ENCODE results near the gene CEP89. TPM values are rescaled to one million over a fixed set of nuclear protein-coding genes. Genes with fewer than 3 reads are reported as not detected.
"Not testable (repeated sequence)": the region's sequence is repeated elsewhere in the genome, so short reads cannot be mapped to it uniquely, and the experiment has no call there.

The CEP89 gene
- 24.7 TPM for polyA plus RNA-seq (2013, experiment 1 of 2; ENCODE audit: insufficient read length)
- 23.2 TPM for polyA plus RNA-seq (2013, experiment 2 of 2; ENCODE audit: insufficient read length)

- peak; percentile 99 for DNase-seq
Measured at GRCh38 chr19:32971715-32972540, at the start of gene CEP89, which contains the start of gene FAAP24. Gene CEP89 (minus strand): TSS chr19:32971958. CDS start chr19:32971874, 84 bp downstream. Gene FAAP24 (plus strand): TSS chr19:32972242. CDS start chr19:32973197, 955 bp downstream.

GRCh38 chr19:33010891-33011290 is 39.1 kb upstream of the CEP89 start:
- DNase-seq = not testable (repeated sequence)

- DNase-seq = no peak
Measured at GRCh38 chr19:33008738-33009137, 37.0 kb upstream of the CEP89 start.

GRCh38 chr19:33005440-33005839 is 33.7 kb upstream of the CEP89 start:
- no peak for DNase-seq

- DNase-seq = not testable (repeated sequence)
Measured at GRCh38 chr19:33003424-33004024, 31.8 kb upstream of the CEP89 start.

- DNase-seq = not testable (repeated sequence)
Measured at GRCh38 chr19:33002126-33002865, 30.5 kb upstream of the CEP89 start.

- DNase-seq = no peak
Measured at GRCh38 chr19:33000910-33001309, 29.2 kb upstream of the CEP89 start.

GRCh38 chr19:33000510-33000909 is 28.8 kb upstream of the CEP89 start:
- no peak for DNase-seq

GRCh38 chr19:32998722-32999121 is 27.0 kb upstream of the CEP89 start:
- DNase-seq = no peak

- DNase-seq = no peak
Measured at GRCh38 chr19:32997716-32998355, 26.1 kb upstream of the CEP89 start.

- DNase-seq = not testable (repeated sequence)
Measured at GRCh38 chr19:32997061-32997464, 25.3 kb upstream of the CEP89 start.

GRCh38 chr19:32995966-32996365 is 24.2 kb upstream of the CEP89 start:
- not testable (repeated sequence) for DNase-seq

- DNase-seq = no peak
Measured at GRCh38 chr19:32988724-32989123, 17.0 kb upstream of the CEP89 start.

GRCh38 chr19:32988254-32988653 is 16.5 kb upstream of the CEP89 start:
- DNase-seq = not testable (repeated sequence)

- not testable (repeated sequence) for DNase-seq
Measured at GRCh38 chr19:32982488-32982887, 10.7 kb upstream of the CEP89 start.

GRCh38 chr19:32979807-32980206 is 8.0 kb upstream of the CEP89 start:
- DNase-seq = not testable (repeated sequence)

- not testable (repeated sequence) for DNase-seq
Measured at GRCh38 chr19:32977813-32978212, 6.1 kb upstream of the CEP89 start.

GRCh38 chr19:32977280-32977679 is 5.5 kb upstream of the CEP89 start:
- no peak for DNase-seq

GRCh38 chr19:32976223-32976805 is 4.6 kb upstream of the CEP89 start:
- DNase-seq = peak; percentile 51

GRCh38 chr19:32971012-32971595 is 654 bp downstream of the CEP89 start:
- no peak for DNase-seq

GRCh38 chr19:32969549-32969948 is 2.2 kb downstream of the CEP89 start:
- DNase-seq = no peak

GRCh38 chr19:32966750-32967149 is 5.0 kb downstream of the CEP89 start:
- DNase-seq = no peak

All from fibroblast of skin of scalp (primary cell).